ENCODE measurements around the gene U2AF1L4. TPM values are rescaled to one million over a fixed set of nuclear protein-coding genes. Genes with fewer than 3 reads are reported as not detected.

Gene U2AF1L4
- total and polyA plus RNA-seq, 2 donors (not counting 3 experiments of a cell fraction or from before 2014, with no cell fraction given) = 5.6 to 13.5 TPM

DNA sequence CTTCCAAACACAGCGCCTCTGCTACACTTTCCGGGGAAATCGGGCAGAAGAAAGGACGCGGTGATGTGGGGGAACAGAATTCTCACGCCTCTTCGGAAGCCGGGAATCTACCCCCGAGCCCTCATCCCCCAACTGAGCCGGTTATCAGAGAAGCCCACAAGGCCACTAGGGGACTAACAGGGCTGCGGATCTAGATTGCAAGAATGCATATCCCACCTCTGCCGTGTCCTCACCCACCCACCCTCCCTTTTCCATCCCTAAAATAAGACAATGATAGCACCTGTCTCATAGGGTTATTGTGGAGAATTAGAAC, 4.1 kb downstream of the U2AF1L4 start:
- no peak for TF ChIP-seq POLR2A (IDR thresholded peaks at IDR 0.05; ENCODE audit: low read depth, low read length)
- TF ChIP-seq, protein P1, sequence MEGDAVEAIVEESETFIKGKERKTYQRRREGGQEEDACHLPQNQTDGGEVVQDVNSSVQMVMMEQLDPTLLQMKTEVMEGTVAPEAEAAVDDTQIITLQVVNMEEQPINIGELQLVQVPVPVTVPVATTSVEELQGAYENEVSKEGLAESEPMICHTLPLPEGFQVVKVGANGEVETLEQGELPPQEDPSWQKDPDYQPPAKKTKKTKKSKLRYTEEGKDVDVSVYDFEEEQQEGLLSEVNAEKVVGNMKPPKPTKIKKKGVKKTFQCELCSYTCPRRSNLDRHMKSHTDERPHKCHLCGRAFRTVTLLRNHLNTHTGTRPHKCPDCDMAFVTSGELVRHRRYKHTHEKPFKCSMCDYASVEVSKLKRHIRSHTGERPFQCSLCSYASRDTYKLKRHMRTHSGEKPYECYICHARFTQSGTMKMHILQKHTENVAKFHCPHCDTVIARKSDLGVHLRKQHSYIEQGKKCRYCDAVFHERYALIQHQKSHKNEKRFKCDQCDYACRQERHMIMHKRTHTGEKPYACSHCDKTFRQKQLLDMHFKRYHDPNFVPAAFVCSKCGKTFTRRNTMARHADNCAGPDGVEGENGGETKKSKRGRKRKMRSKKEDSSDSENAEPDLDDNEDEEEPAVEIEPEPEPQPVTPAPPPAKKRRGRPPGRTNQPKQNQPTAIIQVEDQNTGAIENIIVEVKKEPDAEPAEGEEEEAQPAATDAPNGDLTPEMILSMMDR (IDR thresholded peaks at IDR 0.05; ENCODE audit: extremely low read depth in 1 of 2, insufficient read depth in 1 of 2, low read depth in 1 of 2, low read length in 2 of 2) = peak in 1 of 2 donors; percentile 19
- peaks cover 5% of the 10 kb centered on the region for H3K79me2 ChIP-seq (ENCODE audit: control insufficient read depth, insufficient read depth, low read length)
- no peaks in the 10 kb centered on the region for H4K20me1 ChIP-seq (replicated peaks; ENCODE audit: control insufficient read depth, extremely low read depth, insufficient read depth, low read length)
- H3K4me2 ChIP-seq (ENCODE audit: insufficient read depth, low read length) = peak overlapping the region; percentile 85
- H3K9me1 ChIP-seq (replicated peaks; ENCODE audit: control insufficient read depth, extremely low read depth, insufficient read depth, low read length) = no peaks in the 10 kb centered on the region
- dilution Hi-C loops (cut with MboI; ENCODE audit: extremely low pct_ligation_motif_present, low sequenced_read_pairs) (no loop called here), intact Hi-C loops (cut with micrococcal nuclease) (loop anchor here (1.0 kb wide), 1 partner anchor 190 kb away; no protein-coding TSS in a partner anchor)
- ChIA-PET POLR2A (interaction anchor here (1.0 kb wide), 1 partner anchor 16 kb away, joined by 3 read pairs; no protein-coding TSS in a partner anchor), CTCF (interaction anchor here (0.8 to 1.6 kb wide), 5 partner anchors 13 to 190 kb away, joined by 3 to 5 read pairs (median 3); no protein-coding TSS in a partner anchor)
- peak overlapping the region; percentile 97 for H2AFZ ChIP-seq (ENCODE audit: low read depth, low read length)
- FAIRE-seq (no peak), DNase-seq (ENCODE audit: low read depth, low spot score) (no peak)
- no peaks in the 10 kb centered on the region for H3K27me3 ChIP-seq (ENCODE audit: control insufficient read depth in 2 of 2, insufficient read depth in 2 of 2, low read length in 2 of 2)
- H3K4me1 ChIP-seq (ENCODE audit: control insufficient read depth, extremely low read depth, insufficient read depth, low read length) = peaks cover 19% of the 10 kb centered on the region
- H3K9me3 ChIP-seq (replicated peaks; ENCODE audit: control insufficient read depth, insufficient read depth, low read length) = no peaks in the 10 kb centered on the region
- peaks cover 5 to 22% of the 10 kb centered on the region in 2 experiments for H3K36me3 ChIP-seq (ENCODE audit: control insufficient read depth in 2 of 2, extremely low read depth in 1 of 2, insufficient read depth in 2 of 2, low read length in 2 of 2)
- BruUV-seq (replicated peaks) = no TSS peak
- peak overlapping the region; percentile 53 for H3K9ac ChIP-seq (replicated peaks; ENCODE audit: extremely low read depth, insufficient read depth, low read length)
- H3K4me3 ChIP-seq (replicated peaks in 1 of 3; ENCODE audit: insufficient read depth in 1 of 3, low read depth in 1 of 3, low read length in 3 of 3) = peak overlapping the region; percentile 25 to 62 (median 62)
- H3K27ac ChIP-seq (ENCODE audit: insufficient read depth, low read depth, low read length) = peak overlapping the region; percentile 64

DNA sequence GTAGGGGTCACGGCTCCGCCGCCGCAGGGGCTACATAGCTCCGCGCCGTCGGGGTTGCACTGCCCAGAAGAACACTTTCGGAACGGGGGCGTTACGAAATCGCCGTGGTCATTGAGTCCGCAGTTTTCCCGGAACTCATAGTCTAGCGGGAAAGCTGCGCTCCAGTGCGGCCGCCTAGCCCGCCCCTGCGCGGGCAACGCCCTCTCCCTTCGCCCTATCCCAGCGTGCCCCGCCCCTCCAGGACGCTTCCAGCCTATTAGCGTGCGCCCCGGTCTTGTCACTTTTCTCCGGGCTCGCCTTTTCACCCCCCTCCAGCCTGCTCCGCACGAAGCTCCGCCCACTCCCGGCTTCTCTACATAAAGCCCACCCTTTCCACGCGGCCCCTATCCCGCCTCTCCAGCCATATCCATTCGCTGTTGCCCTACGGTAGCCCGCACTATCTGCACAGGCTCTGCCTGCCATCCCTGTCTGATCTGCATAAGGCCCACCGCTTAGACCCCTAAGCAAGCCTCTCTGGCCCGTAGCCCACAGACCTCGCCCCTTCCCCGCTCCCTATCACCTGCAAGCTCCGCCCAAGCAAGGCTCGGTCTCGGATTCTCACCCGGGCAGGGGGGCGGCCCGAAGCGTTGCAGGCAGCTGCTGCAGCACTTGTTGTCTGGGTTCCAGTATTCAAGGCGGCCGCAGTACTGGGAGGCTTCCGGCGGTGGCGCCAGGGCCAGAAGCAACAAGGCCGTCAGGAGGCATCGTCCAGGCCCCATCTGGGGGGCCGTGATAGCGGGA, 4.6 kb downstream of the U2AF1L4 start:
- peak; percentile 96 for FAIRE-seq
- intact Hi-C loops (cut with micrococcal nuclease) = loop anchor here (1.0 kb wide), 3 partner anchors 23 to 191 kb away; no protein-coding TSS in a partner anchor

More for the DNA sequence above, 4.6 kb downstream of the U2AF1L4 start:
- H4K20me1 ChIP-seq (replicated peaks; ENCODE audit: control insufficient read depth, extremely low read depth, insufficient read depth, low read length) = no peaks in the 10 kb centered on the region
- peak; percentile 97 for DNase-seq (ENCODE audit: low read depth, low spot score)
- TF ChIP-seq POLR2AphosphoS5 (IDR thresholded peaks at IDR 0.05; ENCODE audit: insufficient read depth, low read depth, low read length) (peak; percentile 57), MYC (IDR thresholded peaks at IDR 0.05; ENCODE audit: low read depth, low read length) (no peak), POLR2A (IDR thresholded peaks at IDR 0.05; ENCODE audit: low read depth, low read length) (peak; percentile 72), GATA2 (IDR thresholded peaks at IDR 0.05; ENCODE audit: insufficient read depth, insufficient read length, low read depth, low read length) (no peak), FOS (IDR thresholded peaks at IDR 0.05; ENCODE audit: borderline replicate concordance, insufficient read depth, low read length) (peak; percentile 25)
- no TSS peak for BruUV-seq (replicated peaks)
- peak overlapping the region; percentile 64 for H3K27ac ChIP-seq (ENCODE audit: insufficient read depth, low read depth, low read length)
- CTCF ChIA-PET = interaction anchor here (0.8 to 1.6 kb wide), 7 partner anchors 8 to 191 kb away, joined by 3 to 5 read pairs (median 3); partner anchors contain the start of gene LIN37
- H3K9me3 ChIP-seq (replicated peaks; ENCODE audit: control insufficient read depth, insufficient read depth, low read length) = no peaks in the 10 kb centered on the region
- no peaks in the 10 kb centered on the region for H3K79me2 ChIP-seq (ENCODE audit: control insufficient read depth, insufficient read depth, low read length)
- peaks cover 14% of the 10 kb centered on the region for H3K4me1 ChIP-seq (ENCODE audit: control insufficient read depth, extremely low read depth, insufficient read depth, low read length)
- peaks cover 5 to 22% of the 10 kb centered on the region in 2 experiments for H3K36me3 ChIP-seq (ENCODE audit: control insufficient read depth in 2 of 2, extremely low read depth in 1 of 2, insufficient read depth in 2 of 2, low read length in 2 of 2)
- H2AFZ ChIP-seq (ENCODE audit: low read depth, low read length) = peak overlapping the region; percentile 97
- peak overlapping the region; percentile 85 for H3K4me2 ChIP-seq (ENCODE audit: insufficient read depth, low read length)
- peak overlapping the region; percentile 57 for H3K9ac ChIP-seq (replicated peaks; ENCODE audit: extremely low read depth, insufficient read depth, low read length)
- no peaks in the 10 kb centered on the region for H3K9me1 ChIP-seq (replicated peaks; ENCODE audit: control insufficient read depth, extremely low read depth, insufficient read depth, low read length)
- dilution Hi-C loops (cut with MboI; ENCODE audit: extremely low pct_ligation_motif_present, low sequenced_read_pairs) = no loop called here
- peak overlapping the region; percentile 50 to 78 (median 62) for H3K4me3 ChIP-seq (replicated peaks in 1 of 3; ENCODE audit: insufficient read depth in 1 of 3, low read depth in 1 of 3, low read length in 3 of 3)
- POLR2A ChIA-PET = interaction anchor here (1.0 kb wide), 1 partner anchor 17 kb away, joined by 3 read pairs; no protein-coding TSS in a partner anchor
- no peaks in the 10 kb centered on the region for H3K27me3 ChIP-seq (ENCODE audit: control insufficient read depth in 2 of 2, insufficient read depth in 2 of 2, low read length in 2 of 2)
